Left ventricle myocardium superior (tissue), 1 donor: ENCODE results near the gene NLRP12. TPM values are rescaled to one million over a fixed set of nuclear protein-coding genes. Genes with fewer than 3 reads are reported as not detected.
"Not testable (repeated sequence)": the region's sequence is repeated elsewhere in the genome, so short reads cannot be mapped to it uniquely, and the experiment has no call there.

ENCODE experiments used
- ATAC-seq: fragments of 200-7000 bp; cut with Tn5 transposase; one replicate; pipeline ENCODE4 v1.9.1; 2020; ENCODE audit warnings: mild to moderate bottlenecking, moderate library complexity
- DNase-seq: peaks from one replicate; pipeline ENCODE4 v3.0.0-alpha.2; 2020
- intact Hi-C: fragments of 100-400 bp; cut with micrococcal nuclease; formaldehyde crosslinking; loops from one replicate; pipeline ENCODE4 v1.11.0; 2022
- microRNA-seq: library from miRNA; unstranded; fragments of <30 nt; microRNA quantifications from one replicate; pipeline ENCODE4 v1.2.0, GENCODE V29; 2020; ENCODE audit warnings: borderline number of aligned reads
- total RNA-seq: library from RNA; stranded (reverse); fragmentation: NEBNext Ultra II Directional; extraction: Animal tissue kit (Norgen Biotek cat#: 25700); gene quantifications from one replicate; pipeline ENCODE4 v1.2.1, GENCODE V29; 2021
- donor health status: DM: no; HTN: yes; CAD: no; lungs with severe emphysema.

The NLRP12 gene
- total RNA-seq, 1 donor from 2014 or later = 0.22 TPM

GRCh38 chr19:53789708-53790678, 34.1 kb downstream of the NLRP12 start:
- DNase-seq (no peak), ATAC-seq (no peak)
- intact Hi-C loops = no loop called here

DNA sequence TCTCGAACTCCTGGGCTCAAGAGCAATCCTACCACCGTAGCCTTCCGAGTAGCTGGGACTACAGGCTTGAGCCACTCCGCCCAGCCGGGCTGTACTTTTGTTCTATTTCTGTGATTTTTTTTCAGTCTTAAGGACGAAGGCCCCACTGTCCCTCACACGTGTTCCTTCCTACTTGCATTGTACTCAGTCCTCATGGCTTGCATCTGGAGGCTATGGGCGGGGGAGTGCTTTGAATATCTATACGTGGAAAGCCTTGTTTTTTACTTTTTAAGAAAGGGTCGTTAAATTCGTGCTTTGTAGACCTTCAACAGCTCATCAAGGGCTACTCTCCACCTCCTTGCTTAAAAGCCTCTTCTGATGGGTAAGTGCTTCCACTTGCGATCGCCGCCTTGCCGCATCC, 36.8 kb downstream of the NLRP12 start:
- no peak for ATAC-seq
- no peak for DNase-seq
- intact Hi-C loops = no loop called here

DNA sequence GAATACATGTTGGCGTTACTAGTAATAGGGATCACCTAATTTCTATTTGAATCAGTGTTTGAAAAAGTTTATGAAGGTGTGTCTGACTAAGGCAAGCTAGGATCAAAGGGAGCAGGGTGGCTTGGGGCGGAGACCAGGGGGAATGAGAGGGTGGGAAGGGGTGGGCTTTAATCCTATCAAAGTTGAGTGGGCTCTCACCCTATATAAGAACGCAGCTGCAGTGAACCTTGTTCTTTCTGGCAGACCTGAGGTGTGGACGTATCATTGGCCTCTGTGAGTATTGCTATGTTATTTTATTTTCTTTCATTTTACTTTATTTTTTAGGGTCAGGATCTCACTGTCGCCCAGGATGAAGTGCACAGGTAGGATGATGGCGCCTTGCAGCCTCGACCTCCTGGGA, 37.4 kb downstream of the NLRP12 start:
- intact Hi-C loops = no loop called here
- ATAC-seq = no peak

GRCh38 chr19:53785196-53785889, 38.8 kb downstream of the NLRP12 start:
- ATAC-seq = no peak
- intact Hi-C loops = no loop called here
- DNase-seq = no peak

More for the DNA sequence above, 37.4 kb downstream of the NLRP12 start:
- DNase-seq = no peak

GRCh38 chr19:53782698-53783097, 41.4 kb downstream of the NLRP12 start:
- intact Hi-C loops = no loop called here
- DNase-seq (no peak), ATAC-seq (no peak)

DNA sequence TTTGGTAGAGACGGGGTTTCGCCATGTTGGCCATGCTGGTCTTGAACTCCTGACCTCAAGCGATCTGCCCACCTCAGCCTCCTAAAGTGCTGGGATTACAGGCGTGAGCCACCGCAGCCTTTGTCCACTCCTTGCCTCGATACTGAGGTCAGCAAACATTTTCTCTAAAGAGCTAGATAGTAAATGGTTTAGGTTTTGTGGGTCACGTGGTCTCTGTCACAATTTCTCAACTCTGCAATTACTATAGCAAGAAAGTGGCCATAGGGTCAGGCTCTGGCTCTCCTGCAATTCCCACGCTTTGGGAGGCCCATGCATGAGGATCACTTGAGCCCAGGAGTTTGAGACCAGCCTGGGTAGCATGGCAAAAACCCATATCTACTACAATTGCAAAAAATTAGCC, 42.8 kb downstream of the NLRP12 start:
- ATAC-seq, intact Hi-C loops: not testable (repeated sequence)

DNA sequence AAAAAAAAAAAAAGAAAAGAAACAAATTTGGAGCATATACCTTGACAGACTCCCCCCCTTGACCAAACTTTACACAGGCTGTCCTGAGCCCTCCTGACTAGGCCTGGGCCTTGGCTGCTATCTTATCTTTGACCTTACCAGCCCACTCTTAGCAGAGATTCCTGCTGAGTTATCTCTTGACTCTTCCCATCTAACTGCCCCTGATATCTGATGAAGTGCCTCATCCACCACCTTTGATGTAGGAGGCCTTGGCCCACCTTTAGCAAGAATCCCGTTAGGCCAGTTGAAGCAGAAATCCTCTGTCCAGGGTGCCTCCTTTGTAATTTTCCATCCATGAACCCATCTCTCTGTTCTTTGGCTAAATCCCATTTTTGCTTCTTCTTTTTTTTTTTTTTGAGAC, 43.6 kb downstream of the NLRP12 start:
- ATAC-seq (no peak), DNase-seq (no peak)
- intact Hi-C loops = no loop called here

More for the DNA sequence above, 42.8 kb downstream of the NLRP12 start:
- not testable (repeated sequence) for DNase-seq

DNA sequence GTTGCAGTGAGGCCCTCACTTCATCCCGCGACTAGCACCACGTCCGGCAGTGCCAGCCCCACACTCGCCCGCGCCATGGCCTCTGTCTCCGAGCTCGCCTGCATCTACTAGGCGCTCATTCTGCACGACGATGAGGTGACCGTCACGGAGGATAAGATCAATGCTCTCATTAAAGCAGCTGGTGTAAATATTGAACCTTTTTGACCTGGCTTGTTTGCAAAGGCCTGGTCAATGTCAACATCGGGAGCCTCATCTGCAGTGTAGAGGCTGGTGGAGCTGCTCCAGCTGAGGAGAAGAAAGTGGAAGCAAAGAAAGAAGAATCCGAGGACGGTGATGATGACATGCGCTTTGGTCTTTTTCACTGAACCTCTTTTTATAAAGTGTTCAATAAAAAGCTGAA, 48.6 kb downstream of the NLRP12 start:
- intact Hi-C loops = no loop called here
- DNase-seq = no peak
- no peak for ATAC-seq

- intact Hi-C loops, DNase-seq, ATAC-seq: not testable (repeated sequence)
These were observed 49.6 kb downstream of the NLRP12 start for GRCh38 chr19:53774491-53774890.

DNA sequence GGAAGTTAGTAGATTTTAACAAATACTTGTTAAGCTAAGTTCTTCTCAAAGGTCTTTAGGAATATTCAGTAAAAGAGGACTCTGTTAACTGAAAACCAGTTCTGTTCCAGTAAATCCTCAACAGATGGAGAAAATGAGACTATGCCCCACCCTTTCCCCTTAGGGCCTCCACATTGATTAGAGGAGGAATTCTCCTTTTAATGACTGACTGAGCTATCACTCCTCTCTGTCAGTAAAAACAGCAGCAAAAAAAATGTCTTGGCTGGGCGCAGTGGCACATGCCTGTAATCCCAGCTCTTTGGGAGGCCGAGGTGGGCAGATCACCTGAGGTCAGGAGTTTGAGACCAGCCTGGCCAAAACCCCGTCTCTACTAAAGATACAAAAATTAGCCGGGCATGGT, 50.1 kb downstream of the NLRP12 start:
- DNase-seq (no peak), ATAC-seq (no peak)
- intact Hi-C loops = no loop called here

DNA sequence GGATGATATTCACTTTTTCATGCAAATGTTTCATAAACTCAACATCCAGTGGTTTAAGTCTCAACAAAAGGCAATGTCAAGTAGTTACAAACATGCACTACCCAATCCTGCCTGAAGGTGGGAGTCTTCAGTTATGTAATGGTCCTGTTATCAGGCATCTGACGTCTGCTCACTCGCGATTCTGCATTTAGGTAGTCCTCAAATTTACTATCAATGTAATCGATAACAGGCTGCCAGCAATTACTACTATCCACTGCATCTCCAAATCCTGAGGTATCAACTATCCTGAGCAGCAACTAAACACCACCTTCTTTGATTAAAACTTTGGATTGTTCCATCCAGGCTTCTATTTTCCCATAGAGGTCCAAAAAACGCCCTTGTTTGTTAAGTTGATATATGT, 51.2 kb downstream of the NLRP12 start:
- ATAC-seq (no peak), DNase-seq (no peak)
- intact Hi-C loops = no loop called here

GRCh38 chr19:53771144-53771543, 53.0 kb downstream of the NLRP12 start:
- ATAC-seq = no peak
- intact Hi-C loops = no loop called here
- DNase-seq = no peak

DNA sequence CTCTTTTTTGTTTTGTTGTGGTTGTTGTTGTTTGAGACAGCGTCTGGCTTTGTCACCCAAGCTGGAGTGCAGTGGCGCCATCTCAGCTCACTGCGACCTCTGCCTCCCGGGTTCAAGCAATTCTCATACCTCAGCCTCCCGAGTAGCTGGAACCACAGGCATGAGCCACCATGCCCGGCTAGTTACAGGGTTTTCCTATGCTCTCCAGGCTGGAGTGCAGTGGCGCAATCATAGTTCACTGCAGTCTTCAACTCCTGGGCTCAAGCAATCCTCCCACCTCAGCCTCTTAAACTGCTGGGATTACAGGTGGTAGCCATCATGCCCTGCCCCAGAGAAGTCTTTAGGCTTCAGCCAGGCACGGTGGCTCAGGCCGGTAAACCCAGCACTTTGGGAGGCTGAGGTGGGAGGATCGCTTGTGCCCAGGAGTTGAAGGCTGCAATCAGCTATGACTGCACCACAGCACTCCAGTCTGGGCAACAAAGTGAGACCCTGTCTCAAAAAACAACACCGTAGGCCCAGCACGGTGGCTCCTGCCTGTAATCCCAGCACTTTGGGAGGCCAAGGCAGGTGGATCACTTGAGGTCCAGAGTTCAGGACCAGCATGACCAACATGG, 54.3 kb downstream of the NLRP12 start:
- ATAC-seq, DNase-seq, intact Hi-C loops: not testable (repeated sequence)

- ATAC-seq (no peak), DNase-seq (no peak)
- intact Hi-C loops = no loop called here
These were observed 55.7 kb downstream of the NLRP12 start for GRCh38 chr19:53768401-53768800.

GRCh38 chr19:53758991-53759390, 65.1 kb downstream of the NLRP12 start:
- intact Hi-C loops, DNase-seq, ATAC-seq: not testable (repeated sequence)

Small RNA genes within 50 kb of the gene (microRNA-seq; reads per million reads assigned to microRNA genes)
- not detected for gene MIR1283-2
- gene MIR371A = not detected
- 5.9 reads per million for gene MIR372
- not detected for gene MIR373
- gene MIR516A1 = not detected
- not detected for gene MIR516A2
- not detected for gene MIR519A1
- gene MIR521-1 = not detected
- gene MIR522 = not detected
- not detected for gene MIR527

Other genes starting within 250 kb of the NLRP12 start
- not detected for gene DPRX, start 192.3 kb downstream of the NLRP12 start, total RNA-seq
- 112 TPM for gene MYADM, start 43.6 kb upstream of the NLRP12 start, total RNA-seq
- not detected for gene PRKCG, start 57.9 kb upstream of the NLRP12 start, total RNA-seq
- not detected for gene CACNG7, start 85.0 kb upstream of the NLRP12 start, total RNA-seq
- gene CACNG8, start 138.6 kb upstream of the NLRP12 start, total RNA-seq = 0.02 TPM
- gene CACNG6, start 167.3 kb upstream of the NLRP12 start, total RNA-seq = not detected
- not detected for gene VSTM1, start 239.6 kb upstream of the NLRP12 start, total RNA-seq